ENCODE data around the gene DPH2. TPM values are rescaled to one million over a fixed set of nuclear protein-coding genes. Genes with fewer than 3 reads are reported as not detected.
A peak's percentile ranks its signal among the peaks of the same experiment; 100 is the strongest.

The DPH2 gene
- total RNA-seq, 1 donor from 2014 or later: 31.9 TPM

DNA sequence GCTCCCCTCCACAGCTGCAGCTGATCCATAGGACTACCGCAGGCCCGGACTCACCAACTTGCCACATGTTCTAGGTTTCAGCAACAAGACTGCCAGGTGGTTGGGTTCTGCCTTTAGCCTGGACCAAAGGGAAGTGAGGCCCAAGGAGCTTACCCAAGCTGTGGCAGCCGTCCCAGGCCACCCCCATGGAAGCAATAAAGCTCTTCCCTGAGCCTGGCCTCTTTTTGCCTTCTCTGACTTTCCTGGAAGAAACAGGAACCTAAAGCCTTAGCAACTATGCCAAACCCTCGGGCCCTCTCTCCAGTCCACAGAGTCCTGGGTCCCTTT, 38.9 kb upstream of the DPH2 start:
- TF ChIP-seq, protein P1, sequence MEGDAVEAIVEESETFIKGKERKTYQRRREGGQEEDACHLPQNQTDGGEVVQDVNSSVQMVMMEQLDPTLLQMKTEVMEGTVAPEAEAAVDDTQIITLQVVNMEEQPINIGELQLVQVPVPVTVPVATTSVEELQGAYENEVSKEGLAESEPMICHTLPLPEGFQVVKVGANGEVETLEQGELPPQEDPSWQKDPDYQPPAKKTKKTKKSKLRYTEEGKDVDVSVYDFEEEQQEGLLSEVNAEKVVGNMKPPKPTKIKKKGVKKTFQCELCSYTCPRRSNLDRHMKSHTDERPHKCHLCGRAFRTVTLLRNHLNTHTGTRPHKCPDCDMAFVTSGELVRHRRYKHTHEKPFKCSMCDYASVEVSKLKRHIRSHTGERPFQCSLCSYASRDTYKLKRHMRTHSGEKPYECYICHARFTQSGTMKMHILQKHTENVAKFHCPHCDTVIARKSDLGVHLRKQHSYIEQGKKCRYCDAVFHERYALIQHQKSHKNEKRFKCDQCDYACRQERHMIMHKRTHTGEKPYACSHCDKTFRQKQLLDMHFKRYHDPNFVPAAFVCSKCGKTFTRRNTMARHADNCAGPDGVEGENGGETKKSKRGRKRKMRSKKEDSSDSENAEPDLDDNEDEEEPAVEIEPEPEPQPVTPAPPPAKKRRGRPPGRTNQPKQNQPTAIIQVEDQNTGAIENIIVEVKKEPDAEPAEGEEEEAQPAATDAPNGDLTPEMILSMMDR (IDR thresholded peaks at IDR 0.05; ENCODE audit: insufficient read depth, low read length, severe bottlenecking): no peak
- Histone ChIP-seq H3K27me3 (ENCODE audit: control insufficient read depth, insufficient read depth, low read length) (no peaks in the 10 kb centered on the region), H3K36me3 (ENCODE audit: control insufficient read depth, insufficient read depth, low read length) (no peaks in the 10 kb centered on the region), H3K4me3 (ENCODE audit: low read depth, low read length) (no peak overlapping the region)
- FAIRE-seq: no peak
- DNase-seq (ENCODE audit: low read depth): no peak

DNA sequence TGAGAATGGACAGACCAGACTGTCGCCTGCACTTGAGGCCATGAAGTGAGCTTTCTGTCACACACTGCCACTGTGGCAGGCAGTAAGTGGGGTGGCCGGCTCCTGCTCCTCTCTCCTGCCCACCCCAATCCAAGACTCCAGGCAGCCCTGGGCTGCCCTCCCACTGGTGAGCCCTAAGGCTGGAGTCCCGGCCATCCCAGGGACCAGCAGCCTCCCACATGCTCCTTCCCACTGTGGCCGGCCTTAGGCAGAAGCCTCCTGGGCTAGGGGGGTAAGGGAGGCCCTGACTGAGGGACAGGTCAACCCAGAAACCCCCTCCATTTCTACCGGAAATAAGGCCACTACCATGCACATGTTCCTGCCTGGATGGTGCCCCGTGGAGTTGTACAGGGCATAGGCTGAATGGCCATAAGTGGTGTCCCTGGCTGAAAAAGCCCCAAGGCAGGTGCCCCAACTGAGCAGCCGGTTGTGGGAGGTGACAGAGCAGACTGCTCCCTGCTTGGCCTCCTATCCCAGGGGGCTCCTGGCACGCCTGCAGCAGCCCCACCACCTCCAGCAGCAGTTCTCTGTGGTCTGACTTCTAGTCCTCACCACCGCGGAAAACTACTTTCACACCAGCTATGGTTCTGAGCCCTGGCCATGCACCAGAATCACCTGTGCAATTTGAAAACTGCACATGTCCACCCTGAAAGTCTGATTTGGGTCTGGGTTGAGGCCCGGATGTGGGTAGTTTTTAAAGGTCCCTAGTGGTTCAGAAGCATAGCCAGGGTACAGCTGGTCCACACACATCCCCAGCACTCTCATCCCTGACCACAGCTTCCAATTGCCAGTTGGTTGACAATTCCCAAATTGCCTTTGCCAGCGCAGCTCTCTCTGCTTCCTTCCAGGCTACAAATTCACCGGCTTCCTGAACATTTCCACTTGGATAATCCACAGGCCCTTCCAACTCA, 37.8 kb upstream of the DPH2 start:
- TF ChIP-seq, protein P1 (IDR thresholded peaks at IDR 0.05; ENCODE audit: insufficient read depth, low read length, severe bottlenecking): no peak
- no peak overlapping the region for H3K4me3 ChIP-seq (ENCODE audit: low read depth, low read length)
- no peaks in the 10 kb centered on the region for H3K27me3 ChIP-seq (ENCODE audit: control insufficient read depth, insufficient read depth, low read length)
- peaks cover 3% of the 10 kb centered on the region for H3K36me3 ChIP-seq (ENCODE audit: control insufficient read depth, insufficient read depth, low read length)
- FAIRE-seq (peak; percentile 40), DNase-seq (ENCODE audit: low read depth) (no peak)

DNA sequence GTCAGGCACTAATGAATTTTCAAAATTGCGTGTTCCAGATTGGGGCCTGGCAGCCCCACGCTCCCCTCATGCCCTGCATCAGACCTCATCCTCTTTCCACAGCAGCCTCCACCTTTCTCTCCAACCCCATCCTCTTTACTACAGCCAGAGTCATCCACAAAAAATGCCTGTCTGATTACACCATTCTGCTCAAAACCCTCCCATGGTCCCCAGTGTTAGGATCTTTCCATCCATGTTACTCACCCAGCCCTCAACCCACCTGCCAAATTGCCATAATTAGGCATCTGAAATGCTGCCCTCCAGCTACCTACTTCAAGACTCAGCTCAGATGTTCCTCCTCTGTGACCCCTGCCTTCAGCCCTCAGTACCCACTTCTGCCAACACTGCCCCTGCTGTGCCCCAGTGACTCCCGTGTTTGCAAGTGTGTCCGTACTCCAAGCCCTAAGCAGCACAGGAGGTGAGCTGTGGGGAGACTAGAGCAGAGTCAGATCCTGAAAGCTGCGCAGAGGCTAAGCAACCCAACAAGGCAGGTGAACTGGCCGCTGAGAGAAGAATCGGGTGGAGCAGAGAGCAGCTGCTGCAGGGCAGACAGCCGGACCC, 36.9 kb upstream of the DPH2 start:
- peak; percentile 7 for FAIRE-seq
- Histone ChIP-seq H3K4me3 (ENCODE audit: low read depth, low read length) (peak overlapping the region; percentile 58), H3K27me3 (ENCODE audit: control insufficient read depth, insufficient read depth, low read length) (no peaks in the 10 kb centered on the region), H3K36me3 (ENCODE audit: control insufficient read depth, insufficient read depth, low read length) (peaks cover 3% of the 10 kb centered on the region)
- TF ChIP-seq, protein P1 (IDR thresholded peaks at IDR 0.05; ENCODE audit: insufficient read depth, low read length, severe bottlenecking): no peak
- peak; percentile 82 for DNase-seq (ENCODE audit: low read depth)

DNA sequence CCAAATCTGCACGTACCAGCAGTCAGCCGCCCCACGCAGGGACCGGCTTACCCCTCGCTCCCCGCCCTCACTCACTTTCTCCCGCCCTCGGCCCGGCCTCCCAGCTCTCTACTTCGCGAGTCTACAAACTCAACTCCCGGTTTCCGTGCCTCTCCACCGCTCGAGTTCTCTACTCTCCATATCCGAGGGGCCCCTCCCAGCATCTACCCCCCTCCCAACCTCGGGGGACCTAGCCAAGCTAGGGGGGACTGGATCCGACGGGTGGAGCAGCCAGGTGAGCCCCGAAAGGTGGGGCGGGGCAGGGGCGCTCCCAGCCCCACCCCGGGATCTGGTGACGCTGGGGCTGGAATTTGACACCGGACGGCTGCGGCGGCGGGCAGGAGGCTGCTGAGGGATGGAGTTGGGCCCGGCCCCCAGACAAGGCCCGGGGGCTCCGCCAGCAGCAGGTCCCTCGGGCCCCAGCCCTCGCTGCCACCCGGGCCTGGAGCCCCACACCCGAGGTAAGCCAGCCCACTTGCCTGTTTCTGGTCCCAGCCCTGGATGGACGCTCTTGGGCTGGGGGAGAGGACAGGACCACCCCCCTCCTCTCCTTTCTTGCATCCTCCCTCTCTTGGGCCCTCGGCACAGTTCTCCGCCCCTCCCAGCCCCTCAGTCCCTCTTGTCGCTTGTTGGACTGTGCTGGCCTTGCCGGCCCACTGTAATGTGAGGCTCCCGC, 36.3 kb upstream of the DPH2 start, which contains the start of gene ARTN:
ARTN (plus strand) TSS at position 416 of the 715 bp plus-strand sequence. CDS start 1,856 bp downstream, outside the sequence.
- TF ChIP-seq, protein P1 (IDR thresholded peaks at IDR 0.05; ENCODE audit: insufficient read depth, low read length, severe bottlenecking): no peak
- Histone ChIP-seq H3K36me3 (ENCODE audit: control insufficient read depth, insufficient read depth, low read length) (peaks cover 4% of the 10 kb centered on the region), H3K4me3 (ENCODE audit: low read depth, low read length) (peak within 1 kb of the TSS; percentile 58), H3K27me3 (ENCODE audit: control insufficient read depth, insufficient read depth, low read length) (no peaks in the 10 kb centered on the region)
- DNase-seq (ENCODE audit: low read depth) (peak; percentile 44), FAIRE-seq (no peak)

DNA sequence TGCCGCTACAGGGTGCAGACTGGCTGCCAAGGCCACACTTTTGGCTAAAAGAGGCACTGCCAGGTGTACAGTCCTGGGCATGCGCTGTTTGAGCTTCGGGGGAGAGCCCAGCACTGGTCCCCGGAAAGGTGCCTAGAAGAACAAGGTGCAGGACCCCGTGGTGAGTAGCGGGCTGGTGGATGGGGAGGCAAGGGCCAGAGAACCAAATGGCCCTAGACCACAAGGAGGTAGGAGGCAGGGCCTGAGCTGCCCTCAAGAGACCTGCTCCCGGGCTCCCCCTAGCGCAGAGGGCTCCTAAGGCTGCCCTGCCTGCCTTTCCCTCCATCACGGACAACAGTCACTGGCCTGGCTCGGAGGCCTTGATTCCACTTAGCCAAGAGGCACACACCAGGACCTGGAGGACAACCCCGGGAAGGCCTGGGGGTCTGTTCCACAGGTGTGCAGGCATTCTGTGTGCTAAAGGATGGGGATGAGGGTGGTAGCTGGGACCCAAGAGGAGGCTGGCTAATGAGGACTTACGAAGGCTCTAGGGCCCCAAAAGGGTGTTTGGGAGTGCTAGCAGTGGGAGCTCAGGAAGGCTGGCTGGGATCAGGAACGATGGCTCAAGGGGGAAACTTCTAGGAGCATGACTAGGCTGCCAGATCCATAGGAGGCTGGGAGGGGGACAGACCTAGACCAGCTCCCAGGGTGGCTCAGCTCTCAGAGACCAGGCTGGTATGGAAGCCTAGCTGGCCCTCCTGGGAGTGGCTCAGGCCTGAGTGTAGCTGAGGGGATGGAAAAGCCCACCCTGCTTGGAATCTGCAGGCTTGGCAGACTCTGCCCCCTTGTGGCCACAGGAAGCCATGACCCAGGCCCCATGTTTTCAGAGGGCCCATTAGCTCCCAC, 35.5 kb upstream of the DPH2 start:
- TF ChIP-seq, protein P1 (IDR thresholded peaks at IDR 0.05; ENCODE audit: insufficient read depth, low read length, severe bottlenecking): peak; percentile 98
- peaks cover 4% of the 10 kb centered on the region for H3K36me3 ChIP-seq (ENCODE audit: control insufficient read depth, insufficient read depth, low read length)
- peak; percentile 62 for DNase-seq (ENCODE audit: low read depth)
- H3K4me3 ChIP-seq (ENCODE audit: low read depth, low read length): peak overlapping the region; percentile 58
- no peak for FAIRE-seq
- H3K27me3 ChIP-seq (ENCODE audit: control insufficient read depth, insufficient read depth, low read length): no peaks in the 10 kb centered on the region
